Endodermal cell (in vitro differentiated cells): ENCODE data around the gene TMOD2. TPM values are rescaled to one million over a fixed set of nuclear protein-coding genes. Genes with fewer than 3 reads are reported as not detected.

Source experiments
- DNase-seq: peaks from one replicate; pipeline ENCODE4 v3.0.0-alpha.2; 2017
- H3K27ac ChIP-seq: 2 replicates; pipeline ENCODE4 v1.5.1; 2013; ENCODE audit warnings: mild to moderate bottlenecking, low read depth, low read length, moderate library complexity
- H3K27me3 ChIP-seq: 2 replicates; pipeline ENCODE4 v1.6.1; 2013; ENCODE audit warnings: mild to moderate bottlenecking, low read length, moderate library complexity; ENCODE audit not compliant: insufficient read depth, control insufficient read depth, poor library complexity, severe bottlenecking
- H3K36me3 ChIP-seq: 2 replicates; pipeline ENCODE4 v1.7.0; 2013; ENCODE audit warnings: mild to moderate bottlenecking, low read length, moderate library complexity; ENCODE audit not compliant: control insufficient read depth, insufficient read depth
- H3K4me1 ChIP-seq: one replicate; pipeline ENCODE4 v1.7.0; 2013; ENCODE audit warnings: low read length; ENCODE audit not compliant: control insufficient read depth, insufficient read depth
- H3K4me3 ChIP-seq: 2 replicates; pipeline ENCODE4 v1.5.1; 2013; ENCODE audit warnings: mild to moderate bottlenecking, low read length, moderate library complexity
- H3K9ac ChIP-seq: 2 replicates; pipeline ENCODE4 v1.6.1; 2013; ENCODE audit warnings: mild to moderate bottlenecking, low read length, moderate library complexity; ENCODE audit not compliant: poor library complexity, severe bottlenecking; ENCODE audit errors: extremely low read depth
- H3K9me3 ChIP-seq: 2 replicates; pipeline ENCODE4 v1.6.1; 2013; ENCODE audit warnings: mild to moderate bottlenecking, low read length, moderate library complexity; ENCODE audit not compliant: control insufficient read depth
- H3K27ac Mint-ChIP-seq: 2 replicates; pipeline ENCODE4 v1.8.0; 2020; ENCODE audit warnings: mixed read lengths
- H3K27me3 Mint-ChIP-seq: 2 replicates; pipeline ENCODE4 v1.8.0; 2021; ENCODE audit warnings: mild to moderate bottlenecking, mixed read lengths; ENCODE audit not compliant: insufficient read depth
- H3K36me3 Mint-ChIP-seq: 2 replicates; pipeline ENCODE4 v1.8.0; 2020; ENCODE audit warnings: low read depth, mixed read lengths
- H3K4me1 Mint-ChIP-seq: 2 replicates; pipeline ENCODE4 v1.8.0; 2020; ENCODE audit warnings: mixed read lengths
- H3K4me3 Mint-ChIP-seq: 2 replicates; pipeline ENCODE4 v1.8.0; 2020; ENCODE audit warnings: mild to moderate bottlenecking, moderate library complexity, mixed read lengths
- H3K9me3 Mint-ChIP-seq: 2 replicates; pipeline ENCODE4 v1.8.0; 2020; ENCODE audit warnings: mild to moderate bottlenecking, mixed read lengths
- CTCF ChIP-seq: fragments of 200-600 bp; sonication (generic); conservative IDR thresholded peaks from 2 replicates; pipeline ENCODE4 v1.5.0; 2021; ENCODE audit warnings: antibody characterized with exemption, mild to moderate bottlenecking
- WGBS, 2 experiments: methylation state at CpG; one replicate each; pipeline versions ENCODE4 v1.1.5 to v1.1.7; 2013; ENCODE audit warnings: missing lambda C conversion rate in 2 of 2, mixed read lengths in 1 of 2; ENCODE audit not compliant: insufficient coverage in 1 of 2, insufficient read length in 1 of 2; 5-methylcytosine and 5-hydroxymethylcytosine counted together
- total RNA-seq, 2 donors: library from RNA; stranded (reverse); fragmentation: NEBNext Ultra II Directional in 1 of 2; extraction: Animal tissue kit (Norgen Biotek cat#: 25700) in 1 of 2; gene quantifications; 2 replicates in 1 of 2; 3 replicates in 1 of 2; pipeline ENCODE4 v1.2.1, GENCODE V29; 2021

The TMOD2 gene
- total RNA-seq, 2 donors from 2014 or later, result 2.1 to 2.5 TPM

GRCh38 chr15:51752888-51753287, 1.5 kb downstream of the TMOD2 start:
- H3K4me1 Mint-ChIP-seq, result no peaks in the 10 kb centered on the region
- no peak overlapping the region for H3K27ac Mint-ChIP-seq
- Histone ChIP-seq H3K4me1 (no peaks in the 10 kb centered on the region), H3K27ac (no peak overlapping the region), H3K9ac (no peak overlapping the region), H3K4me3 (no peak overlapping the region), H3K27me3 (peaks cover 83% of the 10 kb centered on the region), H3K9me3 (no peaks in the 10 kb centered on the region), H3K36me3 (no peaks in the 10 kb centered on the region)
- peaks cover 64% of the 10 kb centered on the region for H3K27me3 Mint-ChIP-seq
- 62 to 70% methylated on average over 4 to 5 of the region's 5 CpGs for WGBS, 2 experiments
- H3K4me3 Mint-ChIP-seq, result no peak overlapping the region
- DNase-seq, result no peak
- H3K9me3 Mint-ChIP-seq, result no peaks in the 10 kb centered on the region
- no peaks in the 10 kb centered on the region for H3K36me3 Mint-ChIP-seq
- no peak for TF ChIP-seq CTCF

- H3K27me3 Mint-ChIP-seq, result peaks cover 52% of the 10 kb centered on the region
- Histone ChIP-seq H3K27me3 (peaks cover 69% of the 10 kb centered on the region), H3K27ac (no peak overlapping the region), H3K9ac (no peak overlapping the region), H3K36me3 (no peaks in the 10 kb centered on the region), H3K4me1 (no peaks in the 10 kb centered on the region), H3K9me3 (no peaks in the 10 kb centered on the region), H3K4me3 (no peak overlapping the region)
- H3K9me3 Mint-ChIP-seq, result no peaks in the 10 kb centered on the region
- DNase-seq, result no peak
- no peak overlapping the region for H3K4me3 Mint-ChIP-seq
- H3K36me3 Mint-ChIP-seq, result no peaks in the 10 kb centered on the region
- no peak for TF ChIP-seq CTCF
- no peak overlapping the region for H3K27ac Mint-ChIP-seq
- no peaks in the 10 kb centered on the region for H3K4me1 Mint-ChIP-seq
- 60% methylated on average over 1 of the region's 2 CpGs; no CpG with 5 or more reads in 1 of the 2 experiments for WGBS, 2 experiments
Measured at GRCh38 chr15:51754267-51754666, 2.9 kb downstream of the TMOD2 start.

- H3K9me3 ChIP-seq, result no peaks in the 10 kb centered on the region
- H3K4me3 ChIP-seq, result no peak overlapping the region
- Mint-ChIP-seq H3K36me3 (no peaks in the 10 kb centered on the region), H3K27ac (no peak overlapping the region), H3K27me3 (peaks cover 37% of the 10 kb centered on the region), H3K4me3 (no peak overlapping the region), H3K9me3 (no peaks in the 10 kb centered on the region), H3K4me1 (no peaks in the 10 kb centered on the region)
- H3K36me3 ChIP-seq, result no peaks in the 10 kb centered on the region
- TF ChIP-seq CTCF, result no peak
- H3K4me1 ChIP-seq, result no peaks in the 10 kb centered on the region
- 63 to 67% methylated on average over 3 to 4 of the region's 4 CpGs for WGBS, 2 experiments
- H3K27ac ChIP-seq, result no peak overlapping the region
- DNase-seq, result no peak
- peaks cover 54% of the 10 kb centered on the region for H3K27me3 ChIP-seq
- no peak overlapping the region for H3K9ac ChIP-seq
Measured at GRCh38 chr15:51755790-51756189, 4.4 kb downstream of the TMOD2 start.
